ENCODE data around the gene NKAIN1. TPM values are rescaled to one million over a fixed set of nuclear protein-coding genes. Genes with fewer than 3 reads are reported as not detected.
A peak's percentile ranks its signal among the peaks of the same experiment; 100 is the strongest.

The NKAIN1 gene
- total RNA-seq, 2 donors from 2014 or later = not detected

GRCh38 chr1:31183927-31184554 lies 55.6 kb downstream of the NKAIN1 start:
- Histone ChIP-seq H3K4me1 (peaks cover 14% of the 10 kb centered on the region), H3K27ac (no peak overlapping the region), H3K4me3 (no peak overlapping the region), H3K27me3 (peaks cover 0 to 3% of the 10 kb centered on the region in 2 donors), H3K36me3 (replicated peaks in 1 of 2; ENCODE audit: insufficient read depth in 1 of 2, low read depth in 2 of 2) (no peaks in the 10 kb centered on the region), H3K9me3 (no peaks in the 10 kb centered on the region)
- 37 to 63% methylated on average over 3 to 6 of the region's 6 CpGs for WGBS, 2 donors
- intact Hi-C loops (cut with DNase I) = loop anchor here (10.0 kb wide), 1 partner anchor 361 kb away; no protein-coding TSS in a partner anchor
- peak; percentile 67 to 88 (median 79) for TF ChIP-seq CTCF (IDR thresholded peaks at IDR 0.05)
- no peak for TF ChIP-seq POLR2A (IDR thresholded peaks at IDR 0.05)
- DNase-seq (peak; percentile 42 to 66 (median 49)), ATAC-seq (peak; percentile 13)

- peaks cover 14% of the 10 kb centered on the region for H3K4me1 ChIP-seq
- intact Hi-C loops (cut with DNase I) = loop anchor here (10.0 kb wide), 1 partner anchor 362 kb away; no protein-coding TSS in a partner anchor
- no peaks in the 10 kb centered on the region for H3K9me3 ChIP-seq
- DNase-seq (no peak), ATAC-seq (no peak)
- TF ChIP-seq CTCF (IDR thresholded peaks at IDR 0.05) (no peak), POLR2A (IDR thresholded peaks at IDR 0.05) (no peak)
- no peak overlapping the region for H3K27ac ChIP-seq
- H3K4me3 ChIP-seq = no peak overlapping the region
- 67 to 74% methylated on average over 6 of the region's 6 CpGs for WGBS, 2 donors
- H3K27me3 ChIP-seq = peaks cover 0 to 3% of the 10 kb centered on the region in 2 donors
- H3K36me3 ChIP-seq (replicated peaks in 1 of 2; ENCODE audit: insufficient read depth in 1 of 2, low read depth in 2 of 2) = no peaks in the 10 kb centered on the region
Measured at GRCh38 chr1:31183126-31183525, 56.6 kb downstream of the NKAIN1 start.

GRCh38 chr1:31182352-31182751 lies 57.3 kb downstream of the NKAIN1 start:
- H3K4me3 ChIP-seq = no peak overlapping the region
- peaks cover 14% of the 10 kb centered on the region for H3K4me1 ChIP-seq
- peaks cover 0 to 3% of the 10 kb centered on the region in 2 donors for H3K27me3 ChIP-seq
- DNase-seq (peak; percentile 68 to 80 (median 72)), ATAC-seq (peak; percentile 69)
- intact Hi-C loops (cut with DNase I) = loop anchor here (10.0 kb wide), 1 partner anchor 362 kb away; no protein-coding TSS in a partner anchor
- no peaks in the 10 kb centered on the region for H3K36me3 ChIP-seq (replicated peaks in 1 of 2; ENCODE audit: insufficient read depth in 1 of 2, low read depth in 2 of 2)
- no peaks in the 10 kb centered on the region for H3K9me3 ChIP-seq
- 0 to 1% methylated on average over 7 to 18 of the region's 18 CpGs for WGBS, 2 donors
- no peak overlapping the region for H3K27ac ChIP-seq
- TF ChIP-seq CTCF (IDR thresholded peaks at IDR 0.05) = peak in 4 of 7 experiments; percentile 16 to 20 (median 18)
- no peak for TF ChIP-seq POLR2A (IDR thresholded peaks at IDR 0.05)

- ATAC-seq = peak; percentile 73
- WGBS, 2 donors = 3 to 15% methylated on average over 32 to 52 of the region's 52 CpGs
- peak; percentile 49 to 68 (median 60) for DNase-seq
- Histone ChIP-seq H3K9me3 (no peaks in the 10 kb centered on the region), H3K4me1 (peaks cover 14% of the 10 kb centered on the region), H3K27me3 (peaks cover 0 to 3% of the 10 kb centered on the region in 2 donors), H3K27ac (no peak overlapping the region), H3K36me3 (replicated peaks in 1 of 2; ENCODE audit: insufficient read depth in 1 of 2, low read depth in 2 of 2) (no peaks in the 10 kb centered on the region), H3K4me3 (no peak overlapping the region)
- intact Hi-C loops (cut with DNase I) = loop anchor here (10.0 kb wide), 1 partner anchor 363 kb away; no protein-coding TSS in a partner anchor
- TF ChIP-seq CTCF (IDR thresholded peaks at IDR 0.05) (peak; percentile 59 to 89 (median 66)), POLR2A (IDR thresholded peaks at IDR 0.05) (no peak)
Measured at GRCh38 chr1:31181515-31182343, 58.0 kb downstream of the NKAIN1 start.

All from body of pancreas (tissue), 4 donors.